Cerebellar nuclear complex (tissue), 1 donor: Measurements from ENCODE around the gene GPC6.
"Not testable (repeated sequence)": the region's sequence is repeated elsewhere in the genome, so short reads cannot be mapped to it uniquely, and the experiment has no call there.

Experiments used
- DNase-seq, 2 experiments: peaks; one replicate each; lab custom pipeline; 2025; lab: John Stamatoyannopoulos, UW

The GPC6 gene

DNA sequence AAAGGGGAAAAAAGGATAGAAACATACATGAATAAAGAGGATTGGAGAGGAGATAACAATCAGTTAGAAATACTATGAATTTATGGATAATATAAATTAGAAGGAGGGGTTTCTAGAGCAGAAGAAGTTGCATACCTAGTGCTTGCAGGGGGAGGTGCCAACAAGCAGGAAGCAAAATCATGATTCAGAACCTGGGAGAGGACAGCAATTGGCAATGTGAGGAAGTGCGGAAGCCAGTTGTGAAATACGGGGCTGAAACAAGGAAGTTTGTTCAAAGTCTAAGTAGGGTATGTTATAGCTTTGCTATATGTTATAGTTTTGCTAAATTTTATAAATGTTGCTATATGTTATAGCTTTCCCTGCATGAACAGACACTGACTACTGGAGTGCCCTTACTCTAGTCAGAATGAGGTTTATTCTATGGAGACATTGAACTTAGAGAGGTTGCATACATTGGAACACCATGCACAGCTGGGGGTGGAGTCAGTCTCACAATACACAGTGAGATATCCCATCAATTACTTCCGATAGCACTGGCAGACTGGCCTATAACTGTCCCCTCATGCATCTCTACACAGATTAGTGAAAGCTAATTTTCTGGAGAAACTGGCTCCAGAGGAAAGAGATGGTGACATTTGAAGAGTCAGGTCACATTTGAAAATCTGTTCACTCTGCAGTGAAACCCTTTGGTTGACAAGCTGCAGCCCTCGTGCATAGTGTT, 92.1 kb downstream of the GPC6 start:
- no peak for DNase-seq

DNA sequence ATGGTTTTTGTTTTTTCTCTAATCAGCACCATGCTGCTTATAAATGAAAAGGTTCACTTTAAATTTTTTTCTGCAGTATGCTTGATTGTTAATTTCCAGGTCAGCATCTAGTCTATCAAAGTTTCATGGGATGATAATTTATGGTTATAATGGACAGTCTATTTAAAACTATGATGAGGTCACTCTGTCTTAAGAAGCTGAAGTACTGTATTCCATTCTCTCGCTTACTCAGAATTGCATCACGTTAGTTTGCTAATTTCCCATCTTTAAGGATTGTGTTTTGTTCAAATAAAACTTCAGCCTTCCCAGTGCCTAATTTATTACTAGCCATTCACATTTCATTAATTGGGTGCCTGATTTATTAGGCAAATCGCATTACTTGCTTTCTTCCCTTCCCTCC, 94.3 kb downstream of the GPC6 start:
- DNase-seq, result no peak

DNA sequence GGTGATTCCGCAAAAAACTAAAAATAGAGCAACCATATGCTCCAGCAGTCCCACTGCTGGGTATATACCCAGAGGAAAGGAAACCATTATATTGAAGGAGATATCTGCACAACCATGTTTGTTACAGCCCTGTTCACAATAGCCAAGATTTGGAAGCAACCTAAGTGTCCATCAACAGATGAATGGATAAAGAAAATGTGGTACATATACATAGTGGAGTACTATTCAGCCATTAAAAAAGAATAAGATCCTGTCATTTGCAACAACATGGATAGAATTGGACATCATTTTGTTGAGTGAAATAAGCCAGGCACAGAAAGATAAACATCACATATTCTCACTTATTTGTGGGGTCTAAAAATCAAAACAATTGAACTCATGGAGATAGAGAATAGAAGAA, 97.3 kb downstream of the GPC6 start:
- DNase-seq, result not testable (repeated sequence)

DNA sequence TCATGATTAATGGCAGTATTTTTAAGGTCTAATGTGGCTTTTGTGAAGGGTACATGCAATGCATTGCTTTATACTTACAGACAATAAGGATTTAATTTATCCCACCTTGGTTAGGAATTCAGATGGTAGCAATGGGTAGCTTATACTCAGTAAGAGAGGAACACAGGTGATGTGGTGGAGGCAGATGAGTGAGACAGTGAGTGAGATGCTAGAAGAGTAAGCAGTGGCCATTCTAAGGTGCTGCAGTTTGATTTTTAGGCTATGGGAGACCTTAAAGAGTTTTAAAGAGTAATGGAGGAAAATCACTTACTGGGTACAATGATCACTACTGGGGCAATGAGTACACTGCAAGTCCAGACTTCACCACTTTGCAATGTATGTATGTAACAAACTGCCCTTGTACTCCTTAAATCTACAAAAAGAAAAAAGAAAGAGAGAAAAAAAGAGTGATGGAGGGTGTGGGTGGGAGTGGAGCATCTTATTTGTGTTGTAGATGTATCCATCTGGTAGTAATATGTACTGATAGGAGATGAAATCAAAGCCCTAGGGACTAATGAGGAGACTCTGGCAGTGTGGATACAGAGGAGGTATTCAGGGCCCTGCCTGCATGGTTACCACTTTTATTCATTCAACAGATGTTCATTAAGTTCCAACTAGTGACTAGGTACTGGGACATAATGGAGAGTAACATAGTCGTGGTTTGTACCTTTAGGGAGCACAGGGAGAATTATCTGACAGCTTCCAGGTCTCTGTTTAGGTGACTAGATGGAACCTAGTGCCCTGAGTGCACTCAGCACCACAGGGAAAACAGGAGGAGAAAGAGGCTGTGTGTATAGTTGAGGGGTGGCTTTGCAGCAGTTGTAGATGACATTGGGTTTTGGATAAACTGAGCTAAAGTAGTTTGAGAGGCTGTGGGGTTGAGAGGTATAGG, 99.0 kb downstream of the GPC6 start:
- DNase-seq, result no peak

DNA sequence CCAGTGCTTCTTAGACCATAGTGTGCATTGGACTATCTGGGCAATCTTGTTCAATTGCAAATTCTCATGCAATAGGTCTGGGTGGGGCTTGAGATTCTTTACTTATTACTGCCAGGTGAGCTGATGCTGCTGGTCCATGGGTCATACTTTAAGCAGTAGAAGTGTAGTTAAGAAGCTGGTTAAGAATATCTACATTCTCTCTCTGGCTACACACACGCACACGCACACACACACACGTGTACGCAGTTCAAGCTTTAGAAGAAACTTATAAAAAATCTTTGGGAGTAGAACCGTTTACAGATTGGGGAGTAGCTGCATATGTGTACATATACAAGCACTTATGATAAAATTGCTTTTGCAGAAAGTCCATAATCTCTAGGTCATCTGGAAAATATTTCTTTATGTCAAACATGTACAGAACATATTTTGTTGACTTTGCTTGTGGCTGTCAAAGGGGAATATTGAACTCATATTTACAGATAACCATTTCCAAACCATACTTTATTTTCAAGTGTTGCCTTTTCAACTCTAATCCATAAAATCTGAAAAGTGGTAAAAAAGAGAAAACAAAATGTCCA, 99.7 kb downstream of the GPC6 start:
- no peak for DNase-seq

DNA sequence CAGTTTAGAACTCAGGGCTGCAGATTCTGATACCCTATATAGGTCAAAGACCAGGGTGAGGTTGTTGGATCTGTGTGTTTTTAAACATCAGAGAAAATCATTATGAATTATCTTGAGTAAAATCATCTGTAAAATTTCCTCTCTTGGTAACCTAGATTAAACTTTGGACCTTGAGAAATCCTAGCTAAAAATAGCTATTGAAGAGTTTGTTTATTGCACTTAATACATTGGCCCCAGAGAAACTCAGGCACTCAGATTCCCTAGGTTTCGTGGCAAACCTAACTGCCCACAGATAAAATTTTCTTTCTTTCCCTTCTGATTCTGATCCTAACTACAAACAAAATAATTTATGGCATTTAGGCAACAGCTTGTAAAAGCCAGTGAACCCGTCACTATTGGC, 102.3 kb downstream of the GPC6 start:
- no peak for DNase-seq

DNA sequence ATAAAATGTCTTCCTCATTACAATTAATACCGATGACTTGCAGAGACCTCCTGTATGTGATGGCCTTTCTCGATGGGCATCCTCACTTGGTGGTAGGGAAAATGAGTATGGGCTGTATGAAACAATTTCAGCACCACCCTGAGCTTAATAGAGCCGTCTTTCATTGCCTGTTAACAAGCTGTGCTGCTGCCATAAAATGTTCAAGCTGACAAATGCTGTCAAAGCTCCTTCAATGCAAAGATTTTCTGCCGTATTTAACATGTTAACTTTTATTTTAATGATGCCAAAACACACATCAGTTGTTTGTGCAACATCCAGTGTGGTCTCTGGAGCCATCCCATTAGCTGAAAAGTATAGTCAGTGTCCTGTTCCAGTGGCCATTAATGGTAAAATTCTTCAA, 110.1 kb downstream of the GPC6 start:
- DNase-seq, result no peak

DNA sequence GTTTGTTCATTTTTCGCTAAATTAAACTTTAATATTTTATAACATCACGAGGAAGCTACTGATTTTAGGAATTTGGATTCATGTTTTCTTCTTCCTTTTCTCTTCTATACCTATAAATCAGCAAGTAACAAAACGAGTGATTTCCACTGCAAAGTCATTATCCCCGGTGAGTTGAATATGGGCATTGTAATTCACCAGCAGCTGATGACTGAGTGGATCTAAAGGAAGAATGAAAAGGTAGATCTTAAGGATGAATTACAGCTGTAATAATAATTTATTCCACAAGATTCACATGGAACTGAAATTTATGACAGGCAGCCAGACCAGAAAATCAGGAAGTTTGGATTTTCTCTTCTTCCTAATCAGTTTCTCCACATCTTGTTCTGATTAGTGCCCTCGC, 111.4 kb downstream of the GPC6 start:
- no peak for DNase-seq

DNA sequence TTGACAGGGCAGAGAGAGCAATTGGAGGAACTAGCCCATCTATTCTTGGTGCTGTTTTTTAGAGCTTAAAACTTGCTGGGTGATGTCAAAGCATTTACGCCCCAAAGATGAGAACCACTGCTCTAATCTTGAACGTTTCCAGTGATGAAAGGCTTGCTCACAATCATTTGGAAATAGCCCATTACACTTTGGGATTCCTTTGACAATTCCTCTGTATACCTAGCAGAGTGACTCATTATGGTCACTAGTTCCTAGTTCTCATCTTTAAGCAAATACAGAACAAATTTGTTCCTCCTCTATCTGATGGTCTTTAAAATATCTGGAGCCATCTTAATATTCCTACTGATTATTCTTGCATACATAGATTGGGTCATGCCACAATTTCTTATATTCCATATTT, 112.3 kb downstream of the GPC6 start:
- no peak for DNase-seq

DNA sequence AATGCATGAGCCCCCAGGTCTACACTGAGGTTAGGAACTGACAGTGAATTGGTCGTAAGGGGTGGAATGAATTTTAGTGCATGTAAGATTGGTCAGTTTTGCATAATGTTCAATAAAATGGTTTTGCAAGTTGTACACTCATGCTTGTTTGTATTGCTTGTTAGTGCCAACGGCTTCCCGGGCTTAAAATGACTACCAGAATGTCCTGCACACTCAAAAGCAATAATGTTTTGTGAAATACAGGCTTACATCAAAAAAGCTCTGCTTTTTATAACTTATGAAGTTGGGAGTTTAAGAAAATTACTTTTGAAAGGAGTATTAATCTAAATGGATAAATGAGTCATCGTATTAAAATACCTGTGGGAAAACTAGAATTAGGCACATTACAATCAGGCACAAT, 112.9 kb downstream of the GPC6 start:
- no peak for DNase-seq

DNA sequence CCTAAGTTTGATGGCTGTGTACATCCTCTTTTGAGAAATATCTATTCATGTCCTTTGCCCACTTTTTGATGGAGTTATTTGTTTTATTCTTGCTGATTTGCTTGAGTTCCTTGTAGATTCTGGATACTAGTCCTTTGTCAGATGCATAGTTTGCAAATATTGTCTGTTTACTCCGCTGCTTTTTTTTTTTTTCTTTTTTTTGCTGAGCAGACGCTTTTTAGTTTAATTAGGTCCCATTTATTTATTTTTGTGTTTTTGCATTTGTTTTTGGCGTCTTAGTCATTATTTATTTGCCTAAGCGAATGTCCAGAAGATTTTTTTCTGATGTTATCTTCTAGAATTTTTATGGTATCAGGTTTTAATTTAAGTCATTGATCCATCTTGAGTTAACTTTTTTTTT, 114.9 kb downstream of the GPC6 start:
- no peak for DNase-seq

DNA sequence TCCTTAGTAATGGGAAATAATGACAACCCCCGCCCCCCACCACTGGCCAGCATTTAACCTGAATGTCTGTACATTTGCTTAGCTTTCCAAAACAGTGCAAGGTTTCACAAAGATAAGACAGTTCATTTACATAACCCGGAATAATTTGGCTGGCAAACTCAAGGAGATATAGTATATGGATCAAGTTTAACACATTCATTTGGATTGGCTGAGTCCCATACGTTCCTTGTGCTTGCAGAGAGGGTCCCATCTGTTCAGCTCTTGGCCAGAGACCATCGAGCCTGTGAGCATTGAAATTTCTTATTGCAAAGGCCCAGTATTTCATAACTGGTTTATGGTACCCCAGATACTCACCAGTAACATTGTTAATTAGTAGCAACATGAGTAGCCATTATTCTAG, 116.5 kb downstream of the GPC6 start:
- no peak for DNase-seq

DNA sequence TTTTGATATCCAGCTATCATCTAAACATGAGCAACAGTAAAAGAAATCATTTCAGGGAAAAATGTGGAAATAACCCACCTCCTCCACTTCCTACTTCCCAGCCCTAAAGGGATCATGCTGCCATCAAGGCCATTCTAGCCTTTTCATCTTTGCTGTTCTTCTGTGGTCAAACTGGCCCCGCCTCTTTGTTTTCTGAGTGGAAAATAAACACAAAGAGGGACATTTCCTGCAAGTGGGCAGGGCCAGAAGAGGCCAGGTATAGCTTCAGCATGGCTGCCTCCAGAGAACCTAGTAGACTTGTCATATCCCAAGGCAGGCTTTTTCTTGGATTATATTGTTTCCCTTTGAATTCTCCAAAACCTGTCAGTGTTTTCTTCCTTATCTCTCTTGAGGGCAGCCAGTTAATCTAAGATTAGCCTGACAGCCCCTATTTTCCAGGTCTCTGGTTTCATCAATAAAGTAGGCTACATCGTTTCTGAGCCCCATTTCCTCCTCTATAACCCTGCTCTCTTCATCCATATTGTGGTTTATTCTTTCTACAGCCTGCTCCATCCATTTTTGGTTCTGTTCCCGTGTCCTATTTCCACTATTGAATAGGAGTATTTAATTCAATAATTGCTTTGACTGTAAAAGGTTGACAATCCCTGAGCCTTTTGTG, 117.6 kb downstream of the GPC6 start:
- no peak for DNase-seq

DNA sequence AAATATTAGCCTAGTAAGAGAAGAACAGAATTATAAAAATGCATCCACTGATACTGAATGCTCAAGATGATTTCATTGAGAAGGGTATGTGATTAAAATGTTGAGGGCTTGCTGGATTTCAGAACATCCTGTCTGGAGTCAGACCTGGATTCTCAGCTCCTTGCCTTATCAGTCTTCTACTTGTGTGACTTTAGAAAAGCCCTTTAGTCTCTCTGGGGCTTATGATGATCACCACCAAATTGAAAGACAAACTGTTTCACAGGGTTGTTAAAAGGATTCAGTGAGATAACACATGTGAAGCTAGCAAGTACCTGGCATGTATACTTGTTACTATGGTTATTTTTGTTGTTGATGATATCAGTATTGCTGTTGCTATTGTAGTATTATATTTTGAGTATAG, 118.4 kb downstream of the GPC6 start:
- DNase-seq, result no peak

DNA sequence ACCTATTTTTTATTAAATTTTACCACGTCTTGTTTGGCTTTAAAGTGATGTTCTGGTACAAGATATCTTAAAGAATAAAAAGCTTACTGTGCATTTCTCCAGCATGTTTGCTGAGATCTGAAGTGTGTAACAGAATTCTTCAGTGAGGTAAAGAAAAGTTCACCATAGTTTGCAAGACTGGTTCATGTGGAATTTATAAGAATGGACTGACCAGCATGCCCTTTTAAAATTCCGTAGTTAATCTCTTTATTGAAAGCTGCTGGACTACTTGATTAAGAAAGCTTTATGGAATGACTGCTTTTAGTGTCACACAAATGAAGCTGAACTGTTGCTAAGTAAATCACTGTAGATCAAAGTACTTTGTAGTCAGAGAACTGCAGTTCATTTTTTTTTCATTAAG, 119.2 kb downstream of the GPC6 start:
- DNase-seq, result no peak

DNA sequence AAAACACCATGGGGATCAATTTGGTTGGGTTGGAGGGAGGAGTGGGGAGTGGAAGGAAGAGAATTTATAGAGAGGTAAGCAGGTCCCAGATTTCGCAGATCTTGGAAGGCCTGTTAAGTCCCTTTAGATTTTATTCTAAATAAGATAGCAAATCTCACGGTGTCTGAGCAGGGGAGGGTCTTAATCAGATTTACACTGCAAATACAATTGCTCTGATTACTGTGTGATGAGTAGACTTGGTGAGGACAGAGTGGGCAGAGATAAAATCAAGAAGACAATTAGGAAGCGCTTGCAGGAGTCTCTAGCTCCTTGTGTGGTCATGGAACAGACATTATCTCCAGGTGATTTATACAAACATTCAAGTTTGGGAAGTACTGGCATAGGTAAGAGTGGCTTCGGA, 126.0 kb downstream of the GPC6 start:
- no peak for DNase-seq

DNA sequence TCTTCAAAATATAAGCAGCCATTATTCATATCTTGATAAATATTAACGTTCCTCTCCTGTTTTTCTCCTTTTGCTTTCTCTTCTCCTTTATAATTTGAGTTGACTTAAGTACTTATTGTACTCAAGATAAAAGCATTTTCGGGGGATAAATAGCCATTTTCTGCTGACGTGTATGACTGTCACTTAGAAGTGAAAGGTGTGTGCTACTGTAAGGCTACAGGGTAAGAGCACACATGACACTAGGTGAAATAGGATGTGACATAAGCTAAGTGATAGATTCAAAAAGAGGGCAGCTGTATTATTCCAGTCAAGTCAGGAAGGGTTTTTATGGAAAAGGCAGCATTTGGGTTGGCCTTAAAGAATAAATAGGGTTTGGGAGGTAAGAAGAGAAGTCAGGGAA, 128.5 kb downstream of the GPC6 start:
- no peak for DNase-seq

DNA sequence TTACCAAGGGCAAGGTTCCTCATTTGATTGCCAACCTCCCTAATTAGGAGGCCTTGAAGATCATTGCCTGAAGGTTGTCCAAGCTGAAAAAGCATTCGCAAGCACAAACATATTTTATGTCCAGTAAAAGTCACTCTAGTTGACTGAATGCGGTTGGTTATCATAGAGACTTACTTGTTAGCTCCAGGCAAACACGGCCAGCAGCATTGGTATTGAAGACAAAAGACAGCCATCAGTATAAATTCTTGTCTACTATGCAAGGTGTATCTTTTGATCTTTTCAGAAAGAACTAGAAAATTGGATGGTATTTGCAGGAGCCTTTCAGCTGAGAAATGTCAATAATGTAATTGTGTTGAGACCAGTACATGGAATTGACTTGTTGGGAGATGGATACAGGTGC, 129.9 kb downstream of the GPC6 start:
- no peak for DNase-seq

DNA sequence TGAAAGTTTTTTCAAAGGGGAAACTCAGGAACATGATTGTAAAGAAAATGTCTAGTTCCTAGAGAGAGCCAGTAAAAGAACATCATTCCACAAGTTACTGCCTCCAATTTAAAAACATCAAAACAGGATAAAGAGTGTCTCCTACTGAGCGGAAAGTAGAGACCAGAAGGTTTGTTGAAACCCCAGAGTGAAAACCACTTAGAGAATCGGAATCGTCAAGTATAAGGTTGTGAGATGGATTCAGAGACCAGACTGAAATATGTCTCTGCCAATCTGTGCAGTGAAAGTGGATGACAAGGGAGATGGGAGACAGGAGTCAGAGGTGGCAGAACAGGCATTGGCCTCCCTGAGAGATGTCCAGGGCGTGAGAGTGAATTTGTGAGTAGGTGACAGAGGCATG, 133.4 kb downstream of the GPC6 start:
- no peak for DNase-seq

DNA sequence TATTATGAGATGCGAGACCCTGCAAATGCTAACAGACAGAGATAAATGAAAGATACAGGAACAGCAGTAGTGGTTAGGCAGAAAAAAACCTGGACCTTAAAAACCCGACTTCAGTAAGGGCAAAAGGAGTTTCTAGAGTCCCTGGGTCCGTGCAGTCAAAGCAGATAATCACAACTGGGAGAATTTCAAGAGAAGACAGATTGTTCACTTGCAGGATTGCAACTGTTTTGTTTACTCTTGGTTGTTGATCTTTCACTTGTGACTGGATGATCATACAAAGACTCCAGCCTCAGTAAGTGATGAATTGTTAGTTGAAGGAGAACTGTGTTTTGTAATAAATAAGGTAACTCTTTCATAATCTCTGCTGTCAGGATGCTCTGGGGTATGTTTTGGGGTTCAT, 135.1 kb downstream of the GPC6 start:
- DNase-seq, result no peak

DNA sequence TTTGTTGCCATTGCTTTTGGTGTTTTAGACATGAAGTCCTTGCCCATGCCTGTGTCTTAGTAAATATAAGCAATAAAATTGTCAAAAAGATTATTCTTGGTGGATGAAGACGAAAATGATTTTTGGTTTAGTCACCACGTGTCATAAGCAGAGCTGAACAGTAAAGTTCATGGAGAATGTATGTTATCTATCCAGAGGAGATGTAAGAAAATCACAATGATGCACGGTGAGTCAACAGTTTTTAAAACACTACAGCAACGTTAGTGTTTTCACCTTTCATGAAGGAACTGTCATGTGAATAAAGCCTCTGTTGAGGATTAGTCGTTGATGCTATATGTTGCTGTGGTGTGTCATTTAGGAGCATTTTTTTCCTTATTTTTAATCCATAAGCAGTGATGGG, 137.6 kb downstream of the GPC6 start:
- no peak for DNase-seq

DNA sequence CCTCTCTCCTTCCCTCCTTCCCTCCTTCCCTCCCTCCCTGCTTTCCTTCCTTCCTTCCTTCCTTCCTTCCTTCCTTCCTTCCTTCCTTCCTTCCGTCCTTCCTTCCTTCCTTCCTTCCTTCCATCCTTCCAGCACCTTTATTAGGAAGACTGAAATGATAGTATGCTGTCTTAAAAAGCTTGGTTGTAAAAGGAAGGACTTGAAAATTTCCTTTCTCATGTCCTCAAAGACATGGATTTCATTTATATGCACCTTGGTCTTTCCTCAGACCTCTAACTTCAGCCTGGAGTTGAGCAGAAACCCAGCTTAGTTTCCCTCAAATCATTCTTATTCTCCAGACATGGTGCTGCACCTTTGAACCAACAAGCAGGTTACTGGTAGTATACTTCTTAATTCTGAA, 141.7 kb downstream of the GPC6 start:
- DNase-seq, result no peak

DNA sequence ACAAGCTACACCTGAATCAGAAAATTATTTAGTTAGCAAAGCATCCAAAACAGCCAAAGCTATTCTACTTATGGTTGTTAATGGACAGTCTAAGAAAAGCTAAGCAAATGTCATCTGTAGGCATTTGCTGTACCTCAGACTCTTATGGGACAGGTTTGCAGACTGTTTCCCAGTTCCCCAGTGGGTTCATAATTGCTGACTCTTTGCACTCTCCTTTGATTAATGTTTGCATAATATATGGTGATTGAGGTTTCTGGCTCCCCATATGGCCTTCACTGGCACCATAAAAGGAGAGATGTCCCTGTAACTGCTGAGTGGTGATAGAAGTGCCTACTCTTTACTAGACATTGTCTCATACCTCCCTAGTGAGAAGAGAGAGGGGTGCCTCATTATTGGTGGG, 142.1 kb downstream of the GPC6 start:
- DNase-seq, result no peak
